ENCODE data around the gene INPP4B. TPM values are rescaled to one million over a fixed set of nuclear protein-coding genes. Genes with fewer than 3 reads are reported as not detected.

Gene INPP4B
- polyA plus RNA-seq, 1 donor from 2014 or later, result 1.2 TPM

DNA sequence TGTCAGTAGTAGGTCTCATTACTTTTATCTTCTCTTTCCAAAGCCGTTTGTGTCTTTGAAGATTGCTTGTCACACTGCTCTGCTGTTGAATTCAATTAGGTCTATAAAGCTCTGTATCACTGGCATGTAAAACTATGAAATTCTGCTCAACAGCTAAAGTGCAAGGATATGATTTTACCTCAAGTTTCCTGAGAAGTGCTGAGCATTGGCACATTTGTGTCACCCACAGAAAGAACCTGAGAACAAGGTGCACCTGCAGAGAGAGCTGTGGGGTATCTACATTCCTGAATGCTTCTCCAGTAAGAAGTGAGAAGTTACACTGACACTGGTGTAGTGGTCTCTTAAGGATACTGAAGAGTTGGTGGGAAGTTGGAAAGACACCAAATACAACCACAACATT lies 274.0 kb downstream of the INPP4B start:
- Mint-ChIP-seq H3K27me3 (no peaks in the 10 kb centered on the region), H3K36me3 (no peaks in the 10 kb centered on the region), H3K4me1 (no peaks in the 10 kb centered on the region), H3K27ac (no peak overlapping the region), H3K9me3 (peaks cover 1 to 2% (median 1%) of the 10 kb centered on the region in 3 donors), H3K4me3 (no peak overlapping the region)

DNA sequence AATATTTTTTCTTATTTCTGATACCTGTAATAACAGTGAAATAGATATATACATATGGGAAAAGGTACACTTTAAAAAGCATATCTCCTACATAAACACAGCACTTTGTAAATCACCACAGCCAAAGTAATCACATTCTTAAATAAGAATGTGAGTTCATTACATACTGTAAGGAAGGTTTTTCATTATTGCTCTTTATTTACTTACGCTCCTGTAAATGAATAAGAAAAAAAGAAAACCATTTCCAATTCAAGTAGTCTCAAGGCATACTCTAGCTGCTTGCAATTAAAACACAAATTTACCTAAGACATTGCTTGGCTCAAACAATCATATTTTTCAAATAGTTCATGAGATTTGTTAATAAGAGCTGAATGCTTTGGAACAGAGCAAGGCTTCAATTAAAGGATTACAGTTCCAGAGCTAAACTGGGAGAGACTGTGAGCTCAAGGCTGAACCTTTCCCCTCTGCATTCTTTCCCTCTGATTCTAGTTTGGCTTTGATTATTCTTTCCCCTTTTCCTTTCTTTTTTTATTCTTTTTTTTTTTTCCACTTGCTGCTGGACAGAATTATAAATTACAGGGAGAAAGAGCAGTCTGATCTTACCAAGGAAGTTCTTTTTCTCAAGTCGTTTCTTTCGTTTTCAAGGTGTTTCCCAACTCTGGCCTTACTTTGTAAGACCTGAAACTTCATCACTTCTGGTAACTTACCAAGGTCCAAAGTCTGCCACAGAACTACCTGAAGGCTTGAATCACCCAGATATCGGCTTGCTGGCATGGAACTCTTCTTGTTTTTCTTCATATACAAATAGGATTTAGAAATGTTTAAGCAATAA lies 278.3 kb downstream of the INPP4B start:
- Mint-ChIP-seq H3K4me3 (no peak overlapping the region), H3K27ac (no peak overlapping the region), H3K9me3 (peaks cover 0 to 2% (median under 1%) of the 10 kb centered on the region in 3 donors), H3K36me3 (no peaks in the 10 kb centered on the region), H3K4me1 (no peaks in the 10 kb centered on the region), H3K27me3 (no peaks in the 10 kb centered on the region)

DNA sequence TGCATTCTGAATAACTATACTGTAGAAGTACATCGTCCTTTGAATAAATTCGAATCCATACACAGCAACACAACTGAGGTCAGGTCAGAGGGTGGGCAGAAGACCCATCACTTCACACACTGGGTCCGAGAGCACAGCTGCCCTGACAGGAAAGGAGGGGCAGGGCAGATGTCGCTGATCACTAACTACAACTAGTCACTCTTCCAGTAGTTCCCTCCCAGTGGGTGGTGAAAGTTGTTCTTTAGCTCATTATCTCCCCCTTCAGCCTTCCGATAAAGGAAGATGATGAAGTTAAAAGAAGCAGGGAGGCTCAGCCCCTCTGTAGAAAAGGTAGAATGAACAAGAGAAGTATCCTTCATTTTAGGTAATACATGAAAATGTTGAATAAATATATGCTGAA lies 278.9 kb downstream of the INPP4B start:
- Mint-ChIP-seq H3K27ac (no peak overlapping the region), H3K27me3 (no peaks in the 10 kb centered on the region), H3K4me3 (no peak overlapping the region), H3K36me3 (no peaks in the 10 kb centered on the region), H3K4me1 (no peaks in the 10 kb centered on the region), H3K9me3 (peaks cover 0 to 2% (median 1%) of the 10 kb centered on the region in 3 donors)

DNA sequence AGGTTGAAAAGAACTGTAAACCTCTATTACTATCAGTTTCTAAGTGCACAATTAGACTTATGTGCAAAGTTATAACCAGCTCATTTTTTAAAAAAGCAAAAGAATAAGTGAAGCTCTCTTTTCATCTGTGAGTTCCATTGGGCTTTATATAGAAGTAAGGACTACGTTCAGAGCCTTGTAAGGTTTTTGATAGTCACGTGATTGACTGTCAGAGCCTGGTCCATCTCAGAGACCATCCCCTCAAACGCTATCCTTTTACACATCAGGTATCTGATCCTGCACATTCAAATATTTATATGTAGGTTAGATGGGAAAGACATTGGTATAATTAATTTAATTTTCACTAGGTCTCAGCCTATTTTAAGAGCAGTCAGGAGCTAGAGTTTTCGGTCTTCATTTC lies 279.3 kb downstream of the INPP4B start:
- Mint-ChIP-seq H3K27me3 (no peaks in the 10 kb centered on the region), H3K27ac (no peak overlapping the region), H3K4me3 (peak overlapping the region in 1 of 4 donors; percentile 27), H3K4me1 (no peaks in the 10 kb centered on the region), H3K9me3 (peaks cover 0 to 2% (median 2%) of the 10 kb centered on the region in 3 donors), H3K36me3 (no peaks in the 10 kb centered on the region)

DNA sequence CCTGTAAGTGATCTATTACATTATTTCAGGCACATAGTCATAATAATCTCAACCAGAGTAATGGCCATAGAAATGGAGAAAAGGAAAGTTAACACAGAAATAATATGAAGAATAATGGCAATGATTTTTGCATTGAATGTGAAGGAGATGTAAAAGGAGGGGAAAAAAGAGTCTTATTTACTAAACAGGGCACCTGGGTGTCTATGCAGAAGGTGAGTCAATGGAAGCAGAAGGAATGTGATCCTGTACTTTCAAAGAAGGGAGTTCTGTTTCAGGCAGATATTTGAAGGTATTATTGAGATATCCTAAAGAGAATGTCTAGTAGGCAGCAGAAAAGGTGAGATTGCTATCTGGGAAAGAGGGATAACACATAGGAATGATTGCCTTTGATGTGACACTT lies 279.9 kb downstream of the INPP4B start:
- no peaks in the 10 kb centered on the region for H3K4me1 Mint-ChIP-seq
- H3K27me3 Mint-ChIP-seq, result no peaks in the 10 kb centered on the region
- H3K9me3 Mint-ChIP-seq, result peaks cover 0 to 2% (median 2%) of the 10 kb centered on the region in 3 donors
- peak overlapping the region in 1 of 3 donors; percentile 6 for H3K27ac Mint-ChIP-seq
- H3K36me3 Mint-ChIP-seq, result no peaks in the 10 kb centered on the region
- peak overlapping the region in 2 of 4 donors; percentile 35 to 55 for H3K4me3 Mint-ChIP-seq

DNA sequence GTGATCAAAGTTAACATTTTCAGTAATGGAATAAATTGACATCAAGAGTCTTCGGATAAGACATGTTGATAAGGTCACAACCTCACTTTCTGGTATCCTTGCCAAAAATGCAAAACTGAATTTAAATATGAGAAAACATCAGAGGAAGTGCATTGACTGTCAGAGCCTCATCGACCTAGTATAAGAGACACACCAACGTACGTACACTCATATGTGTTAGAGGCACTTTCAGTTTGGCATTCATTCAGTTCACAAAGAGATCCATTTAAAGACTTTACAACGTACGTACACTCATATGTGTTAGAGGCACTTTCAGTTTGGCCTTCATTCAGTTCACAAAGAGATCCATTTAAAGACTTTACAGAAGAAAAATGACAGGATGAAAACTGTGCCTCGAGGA lies 280.3 kb downstream of the INPP4B start:
- H3K27me3 Mint-ChIP-seq, result no peaks in the 10 kb centered on the region
- no peaks in the 10 kb centered on the region for H3K36me3 Mint-ChIP-seq
- H3K27ac Mint-ChIP-seq, result peak overlapping the region in 1 of 3 donors; percentile 6
- peak overlapping the region in 1 of 4 donors; percentile 35 for H3K4me3 Mint-ChIP-seq
- H3K9me3 Mint-ChIP-seq, result peaks cover 0 to 2% (median 2%) of the 10 kb centered on the region in 3 donors
- H3K4me1 Mint-ChIP-seq, result no peaks in the 10 kb centered on the region

DNA sequence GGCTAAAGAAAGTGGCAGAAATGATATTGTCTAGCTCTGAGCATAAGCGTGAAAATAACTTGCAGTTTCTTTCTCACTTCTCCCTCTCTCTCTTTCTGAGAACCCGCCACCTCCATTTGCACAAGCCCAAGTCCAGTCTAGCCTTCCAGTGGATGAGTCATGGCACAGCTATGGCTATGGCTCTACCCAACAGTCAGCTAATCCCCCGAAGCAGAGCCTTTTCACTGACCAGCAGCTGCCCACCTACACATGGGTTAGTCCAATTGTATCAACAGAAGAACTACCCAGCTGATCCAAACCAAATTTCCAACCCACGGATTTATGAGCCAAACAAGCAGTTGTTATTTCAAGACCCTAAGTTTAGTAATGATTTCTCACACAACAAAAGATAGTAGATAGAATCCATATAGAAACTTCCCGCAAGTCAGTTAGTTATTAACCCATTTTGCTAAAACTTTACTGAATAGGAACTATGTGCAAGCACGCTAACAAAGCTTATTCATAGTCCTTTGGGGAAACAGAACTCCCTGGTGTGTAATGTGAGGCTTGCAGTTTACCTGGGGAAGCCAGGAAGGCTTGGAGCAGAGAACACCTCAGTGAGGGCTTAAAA lies 282.3 kb downstream of the INPP4B start:
- Mint-ChIP-seq H3K4me1 (no peaks in the 10 kb centered on the region), H3K27ac (no peak overlapping the region), H3K4me3 (no peak overlapping the region), H3K9me3 (peaks cover 0 to 2% (median 2%) of the 10 kb centered on the region in 3 donors), H3K36me3 (no peaks in the 10 kb centered on the region), H3K27me3 (no peaks in the 10 kb centered on the region)

DNA sequence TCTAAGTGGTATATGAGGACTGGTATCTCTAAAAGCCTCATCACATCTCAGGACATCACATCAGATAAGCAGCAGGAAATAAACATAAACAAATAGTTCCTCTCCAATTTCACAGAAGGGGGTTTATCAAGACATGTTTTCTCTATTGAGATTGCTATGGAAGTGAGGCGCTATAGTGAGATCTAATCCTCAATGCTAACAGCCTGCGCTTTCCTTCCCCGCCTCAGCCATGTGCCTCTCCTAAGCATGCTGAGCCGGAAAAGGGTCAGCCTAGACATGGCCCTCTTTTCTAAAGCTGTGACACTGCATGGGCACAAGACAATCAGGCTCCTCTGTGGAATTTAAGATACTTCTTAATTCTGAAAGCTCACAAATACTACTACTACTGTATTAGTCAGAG lies 286.1 kb downstream of the INPP4B start:
- H3K27ac Mint-ChIP-seq, result no peak overlapping the region
- H3K27me3 Mint-ChIP-seq, result no peaks in the 10 kb centered on the region
- no peak overlapping the region for H3K4me3 Mint-ChIP-seq
- H3K4me1 Mint-ChIP-seq, result no peaks in the 10 kb centered on the region
- peaks cover 0 to 7% (median 2%) of the 10 kb centered on the region in 3 donors for H3K9me3 Mint-ChIP-seq
- H3K36me3 Mint-ChIP-seq, result no peaks in the 10 kb centered on the region

DNA sequence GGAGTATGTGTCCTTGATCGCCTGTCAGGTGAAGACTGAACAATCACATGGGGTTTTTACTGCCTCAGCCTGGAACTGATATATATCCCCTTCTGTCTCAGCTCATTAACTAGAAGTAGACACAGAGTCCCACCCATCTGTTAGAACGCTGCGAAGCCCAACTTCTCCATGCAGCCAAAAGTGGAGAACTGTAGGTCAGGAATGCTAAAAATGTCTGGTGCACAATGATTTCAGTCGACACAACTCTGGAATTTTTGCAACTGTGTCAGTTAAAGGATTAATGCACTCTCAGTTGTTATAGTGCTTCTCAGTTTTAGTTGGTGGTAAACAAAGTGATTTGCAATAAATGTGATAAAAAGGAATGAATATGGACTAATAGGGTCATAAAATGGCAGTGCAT lies 287.2 kb downstream of the INPP4B start:
- Mint-ChIP-seq H3K4me3 (no peak overlapping the region), H3K27me3 (peaks cover 1% of the 10 kb centered on the region), H3K27ac (no peak overlapping the region), H3K4me1 (no peaks in the 10 kb centered on the region), H3K36me3 (no peaks in the 10 kb centered on the region), H3K9me3 (peaks cover 0 to 5% (median 2%) of the 10 kb centered on the region in 3 donors)

DNA sequence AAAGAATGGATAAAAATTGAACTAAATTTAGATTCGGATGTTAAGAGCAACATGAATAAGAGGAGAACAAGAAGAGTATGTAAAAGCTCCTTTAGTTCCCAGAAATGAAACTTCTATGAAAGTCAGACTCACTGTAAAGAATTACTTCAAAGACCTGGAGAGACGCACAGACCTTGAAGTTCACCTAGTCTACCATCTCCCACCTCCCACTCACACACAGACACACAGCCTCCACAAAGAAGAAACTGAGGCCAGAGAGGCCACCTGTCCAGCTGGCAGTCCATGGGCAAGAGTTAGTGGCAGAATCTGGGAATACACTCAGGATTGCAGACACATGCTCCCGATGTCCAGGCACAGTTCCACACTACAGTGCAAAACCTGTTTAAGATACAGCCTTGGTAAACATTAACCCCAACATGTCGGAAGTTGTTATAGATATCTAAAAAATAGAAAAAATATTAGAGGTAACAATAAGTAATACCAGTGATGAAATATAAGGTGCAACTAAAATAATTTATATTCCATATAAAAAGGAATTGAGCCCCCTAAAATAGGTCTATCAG lies 288.8 kb downstream of the INPP4B start:
- H3K36me3 Mint-ChIP-seq, result no peaks in the 10 kb centered on the region
- H3K27ac Mint-ChIP-seq, result no peak overlapping the region
- no peaks in the 10 kb centered on the region for H3K4me1 Mint-ChIP-seq
- peaks cover 1% of the 10 kb centered on the region for H3K27me3 Mint-ChIP-seq
- H3K9me3 Mint-ChIP-seq, result peaks cover 0 to 5% (median 2%) of the 10 kb centered on the region in 3 donors
- H3K4me3 Mint-ChIP-seq, result no peak overlapping the region

DNA sequence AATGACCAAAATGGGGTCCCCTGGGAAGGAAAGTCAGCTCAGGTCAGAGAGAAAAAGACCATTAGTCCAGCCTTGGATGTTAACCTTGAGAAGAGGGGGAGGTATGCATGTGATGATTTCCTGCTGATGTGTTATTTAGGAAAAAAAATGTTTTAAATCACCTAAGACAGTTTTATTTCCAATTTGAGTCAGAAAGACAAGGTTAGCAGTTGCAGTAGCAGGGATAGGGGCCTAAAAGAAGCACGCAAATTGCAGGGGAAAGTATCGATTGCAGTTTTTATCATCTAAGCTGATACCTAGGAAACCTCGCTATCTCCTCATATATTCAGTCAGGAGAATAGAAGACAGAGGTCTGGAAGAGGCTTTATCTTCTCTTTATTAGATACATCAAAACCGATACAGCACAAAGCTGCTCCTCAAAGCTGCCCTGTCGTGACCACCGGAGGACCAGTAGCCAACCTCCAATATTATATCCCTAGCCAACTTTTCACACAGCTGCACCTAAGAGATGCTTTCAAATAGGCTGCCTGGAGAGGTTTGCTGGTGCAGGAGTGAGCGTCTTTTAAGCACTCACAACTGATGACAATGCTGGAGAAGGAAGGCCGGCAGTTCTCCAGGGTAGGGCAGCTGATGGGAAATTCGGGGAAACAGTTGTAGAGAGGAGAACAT lies 289.4 kb downstream of the INPP4B start:
- Mint-ChIP-seq H3K27ac (no peak overlapping the region), H3K27me3 (peaks cover 1% of the 10 kb centered on the region), H3K4me3 (no peak overlapping the region), H3K36me3 (no peaks in the 10 kb centered on the region), H3K4me1 (no peaks in the 10 kb centered on the region), H3K9me3 (peaks cover 0 to 5% (median 0%) of the 10 kb centered on the region in 3 donors)

DNA sequence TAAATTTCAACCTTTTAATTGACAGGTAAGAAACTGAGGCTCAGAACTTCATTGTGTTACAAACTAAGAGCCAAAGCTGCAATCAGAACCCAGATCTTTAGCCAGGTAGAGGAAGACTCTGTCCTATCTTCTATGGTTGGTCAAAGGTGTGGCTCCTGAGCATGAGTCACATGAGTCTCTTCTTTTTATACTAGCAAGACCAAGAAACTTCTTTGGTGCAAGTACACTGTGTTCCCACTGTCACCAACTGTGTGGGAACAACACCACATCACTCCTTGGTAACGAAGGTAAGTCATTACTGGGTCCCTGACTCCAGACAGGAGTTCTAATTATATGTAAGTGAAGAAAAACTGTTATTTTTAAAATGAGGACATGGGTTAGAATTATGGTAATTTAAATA lies 290.1 kb downstream of the INPP4B start:
- H3K27me3 Mint-ChIP-seq, result peaks cover 1% of the 10 kb centered on the region
- peaks cover 0 to 5% (median 0%) of the 10 kb centered on the region in 3 donors for H3K9me3 Mint-ChIP-seq
- no peak overlapping the region for H3K4me3 Mint-ChIP-seq
- H3K27ac Mint-ChIP-seq, result no peak overlapping the region
- no peaks in the 10 kb centered on the region for H3K36me3 Mint-ChIP-seq
- no peaks in the 10 kb centered on the region for H3K4me1 Mint-ChIP-seq

DNA sequence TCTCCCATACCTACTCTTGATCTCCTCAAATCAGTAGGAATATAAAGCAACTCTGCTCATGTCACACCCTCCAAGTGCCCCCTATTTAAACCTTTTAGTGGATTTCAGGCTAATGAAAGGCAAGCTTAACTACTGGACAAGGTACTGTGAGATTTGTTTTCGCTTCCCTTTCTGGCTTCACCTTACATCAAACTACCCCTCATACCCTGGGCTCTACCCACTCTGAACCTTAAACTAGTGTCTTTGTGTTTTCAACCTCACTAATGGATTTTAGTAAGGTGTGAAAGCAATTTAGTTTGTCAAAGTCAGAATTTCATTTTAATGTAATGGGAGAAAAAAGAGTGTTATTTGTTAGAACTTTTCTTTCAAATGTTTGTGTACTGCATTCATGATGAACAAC lies 291.7 kb downstream of the INPP4B start:
- H3K4me3 Mint-ChIP-seq, result no peak overlapping the region
- no peak overlapping the region for H3K27ac Mint-ChIP-seq
- no peaks in the 10 kb centered on the region for H3K4me1 Mint-ChIP-seq
- no peaks in the 10 kb centered on the region for H3K36me3 Mint-ChIP-seq
- H3K27me3 Mint-ChIP-seq, result peaks cover 1% of the 10 kb centered on the region
- peaks cover 0 to 5% (median 0%) of the 10 kb centered on the region in 3 donors for H3K9me3 Mint-ChIP-seq

DNA sequence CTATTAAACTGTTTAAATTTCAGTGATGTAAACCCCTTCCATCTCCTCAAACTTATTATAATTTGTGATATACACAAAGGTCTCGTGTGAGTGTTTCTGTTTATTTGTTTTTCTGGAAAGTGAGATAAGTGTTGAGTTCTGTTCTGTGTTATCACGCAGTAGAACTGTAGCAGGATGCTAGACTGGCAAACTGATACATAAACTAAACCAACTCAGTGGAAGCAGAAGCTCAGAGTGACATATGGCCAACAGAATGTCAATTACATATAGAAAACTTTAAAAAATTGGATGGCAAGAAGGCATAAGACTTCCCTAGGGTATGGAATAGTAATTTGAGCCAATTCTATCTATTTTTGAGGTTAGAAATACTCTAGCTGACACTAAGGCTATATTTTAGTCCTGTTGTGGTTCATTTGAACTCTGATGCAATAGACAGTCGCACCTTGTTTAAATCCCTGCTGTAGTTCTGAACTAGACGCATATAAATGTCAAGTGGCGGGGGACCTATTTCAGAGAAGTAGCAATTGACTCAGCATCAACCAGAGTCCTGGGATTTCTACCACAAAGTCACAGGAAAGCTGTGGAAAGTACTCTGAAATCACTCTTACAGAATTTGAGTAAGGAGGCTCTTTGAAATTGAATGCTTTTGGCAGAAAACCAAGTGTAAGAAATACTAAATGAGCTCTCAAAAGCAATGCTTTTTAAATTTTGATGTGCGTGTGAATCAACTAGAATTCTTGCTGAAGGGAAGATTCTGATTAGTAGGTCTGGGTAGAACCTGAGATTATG lies 294.4 kb downstream of the INPP4B start:
- Mint-ChIP-seq H3K27me3 (peaks cover 1% of the 10 kb centered on the region), H3K36me3 (no peaks in the 10 kb centered on the region), H3K4me3 (no peak overlapping the region), H3K27ac (no peak overlapping the region), H3K4me1 (no peaks in the 10 kb centered on the region), H3K9me3 (no peaks in the 10 kb centered on the region)

Data from IgD-negative memory B cell (primary cell).